ENCODE measurements around the gene ROR1.

Gene ROR1

DNA sequence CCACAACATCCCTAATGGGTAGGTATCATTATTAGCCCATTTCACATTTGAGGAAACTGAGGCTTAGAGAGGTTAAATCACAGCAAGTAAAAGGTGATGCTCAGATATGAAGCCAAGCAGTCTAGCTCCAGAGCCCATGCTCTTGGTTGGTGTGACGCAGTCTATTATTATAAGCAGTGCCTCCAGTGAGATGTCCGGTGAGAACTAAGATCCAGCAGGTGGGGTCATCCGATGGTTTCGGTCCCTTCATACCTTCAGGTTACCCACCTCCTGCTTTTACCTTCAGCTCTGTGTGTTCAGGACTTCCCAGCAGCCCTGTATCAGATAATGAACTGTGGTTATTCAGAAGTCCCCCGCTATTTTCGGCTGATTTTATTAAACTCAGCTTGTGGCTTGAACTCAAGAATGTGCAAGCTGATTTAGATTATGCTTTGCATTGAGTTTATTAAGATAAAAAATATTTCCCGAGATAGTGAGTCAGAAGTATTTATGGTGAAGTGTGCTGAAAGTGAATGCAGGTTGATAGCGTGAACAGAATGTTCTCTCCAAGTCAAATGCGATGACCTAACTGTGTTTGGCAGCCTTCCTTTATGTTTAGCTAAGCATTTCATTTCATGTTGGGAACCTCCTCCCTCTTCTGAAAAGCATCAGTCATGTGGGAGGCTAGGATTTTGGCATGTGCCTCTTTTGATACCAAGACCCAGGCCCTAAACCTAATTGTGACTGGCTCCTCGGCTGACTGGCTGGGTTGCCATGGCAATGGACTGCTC, 268.7 kb downstream of the ROR1 start:
- TF ChIP-seq, protein P1, sequence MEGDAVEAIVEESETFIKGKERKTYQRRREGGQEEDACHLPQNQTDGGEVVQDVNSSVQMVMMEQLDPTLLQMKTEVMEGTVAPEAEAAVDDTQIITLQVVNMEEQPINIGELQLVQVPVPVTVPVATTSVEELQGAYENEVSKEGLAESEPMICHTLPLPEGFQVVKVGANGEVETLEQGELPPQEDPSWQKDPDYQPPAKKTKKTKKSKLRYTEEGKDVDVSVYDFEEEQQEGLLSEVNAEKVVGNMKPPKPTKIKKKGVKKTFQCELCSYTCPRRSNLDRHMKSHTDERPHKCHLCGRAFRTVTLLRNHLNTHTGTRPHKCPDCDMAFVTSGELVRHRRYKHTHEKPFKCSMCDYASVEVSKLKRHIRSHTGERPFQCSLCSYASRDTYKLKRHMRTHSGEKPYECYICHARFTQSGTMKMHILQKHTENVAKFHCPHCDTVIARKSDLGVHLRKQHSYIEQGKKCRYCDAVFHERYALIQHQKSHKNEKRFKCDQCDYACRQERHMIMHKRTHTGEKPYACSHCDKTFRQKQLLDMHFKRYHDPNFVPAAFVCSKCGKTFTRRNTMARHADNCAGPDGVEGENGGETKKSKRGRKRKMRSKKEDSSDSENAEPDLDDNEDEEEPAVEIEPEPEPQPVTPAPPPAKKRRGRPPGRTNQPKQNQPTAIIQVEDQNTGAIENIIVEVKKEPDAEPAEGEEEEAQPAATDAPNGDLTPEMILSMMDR (IDR thresholded peaks at IDR 0.05; ENCODE audit: low read depth, low read length): no peak
- H3K4me1 ChIP-seq: peaks cover 4% of the 10 kb centered on the region; the same call in 1 of the 2 replicates

DNA sequence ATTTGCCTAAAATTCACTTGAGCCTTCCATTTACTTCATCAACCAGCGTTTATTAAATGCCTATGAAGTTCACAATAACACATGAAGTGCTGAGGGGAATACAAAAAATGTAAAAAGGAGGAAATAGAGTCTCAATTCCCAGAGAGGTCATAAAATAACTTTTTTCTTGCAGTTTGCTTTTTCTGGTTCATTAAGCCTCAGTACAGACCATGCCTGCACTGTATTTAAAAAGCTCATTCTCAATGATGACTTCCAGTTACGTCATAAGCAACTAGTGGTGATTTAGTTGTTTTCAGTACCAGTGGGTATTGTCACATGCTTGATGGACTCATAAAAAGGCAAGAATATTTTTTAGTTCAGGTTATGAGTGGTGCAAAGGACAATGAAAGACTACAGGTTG, 269.5 kb downstream of the ROR1 start:
- TF ChIP-seq, protein P1 (IDR thresholded peaks at IDR 0.05; ENCODE audit: low read depth, low read length): no peak
- DNase-seq: no peak
- Histone ChIP-seq H3K36me3 (no peaks in the 10 kb centered on the region), H3K4me1 (peaks cover 4% of the 10 kb centered on the region; the same call in 1 of the 2 replicates), H3K27me3 (no peaks in the 10 kb centered on the region), H3K9me3 (no peaks in the 10 kb centered on the region), H3K4me3 (ENCODE audit: low read depth, low read length) (no peak overlapping the region)

More for the DNA sequence above, 268.7 kb downstream of the ROR1 start:
- no peak for DNase-seq
- no peaks in the 10 kb centered on the region for H3K36me3 ChIP-seq
- H3K27me3 ChIP-seq: no peaks in the 10 kb centered on the region
- H3K9me3 ChIP-seq: no peaks in the 10 kb centered on the region
- H3K4me3 ChIP-seq (ENCODE audit: low read depth, low read length): no peak overlapping the region

DNA sequence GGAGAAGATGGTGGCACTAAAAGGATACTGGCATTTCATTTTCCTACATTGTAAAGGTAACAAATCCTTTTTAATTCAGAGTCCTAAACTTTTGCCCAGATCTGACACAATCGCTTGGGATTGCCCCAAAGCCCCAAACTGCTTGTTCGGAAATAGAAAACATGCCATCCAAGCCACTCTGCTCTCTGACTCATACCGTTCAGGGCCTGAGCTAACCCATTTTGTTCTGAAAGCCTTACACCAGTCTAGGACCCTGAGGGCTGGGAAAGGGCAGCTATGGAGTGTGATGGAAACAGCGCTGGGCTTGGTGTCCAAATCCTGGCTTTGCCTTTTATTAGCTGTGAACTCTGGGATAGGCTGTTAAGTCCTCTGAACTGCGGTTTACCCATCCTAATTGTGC, 270.2 kb downstream of the ROR1 start:
- TF ChIP-seq, protein P1 (IDR thresholded peaks at IDR 0.05; ENCODE audit: low read depth, low read length): no peak
- no peak for DNase-seq

DNA sequence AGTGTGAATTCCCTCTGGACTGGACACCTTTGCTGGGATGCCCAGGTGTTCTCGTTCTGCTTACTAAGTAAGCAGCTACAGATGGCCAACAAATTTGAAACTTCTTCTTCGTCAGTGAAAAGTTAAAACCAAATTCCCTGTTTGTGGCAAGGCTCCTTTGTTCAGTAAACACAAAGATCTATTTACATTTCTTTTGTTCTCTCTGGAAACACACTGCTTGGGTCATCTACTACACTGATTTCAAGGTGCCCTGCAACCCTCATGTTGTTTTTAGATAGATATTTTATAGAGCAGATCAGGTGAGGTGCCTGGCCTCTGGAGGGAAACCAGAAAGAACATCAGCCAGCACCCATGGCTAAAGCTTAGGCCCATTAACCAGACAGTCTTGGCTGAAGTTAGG, 272.4 kb downstream of the ROR1 start:
- no peak overlapping the region for H3K4me3 ChIP-seq (ENCODE audit: low read depth, low read length)
- TF ChIP-seq, protein P1 (IDR thresholded peaks at IDR 0.05; ENCODE audit: low read depth, low read length): no peak
- no peak for DNase-seq
- H3K36me3 ChIP-seq: no peaks in the 10 kb centered on the region
- no peaks in the 10 kb centered on the region for H3K9me3 ChIP-seq
- no peaks in the 10 kb centered on the region for H3K27me3 ChIP-seq
- no peaks in the 10 kb centered on the region; the same call in 1 of the 2 replicates for H3K4me1 ChIP-seq

More for the DNA sequence above, 270.2 kb downstream of the ROR1 start:
- no peaks in the 10 kb centered on the region for H3K27me3 ChIP-seq
- peaks cover 4% of the 10 kb centered on the region; the same call in 1 of the 2 replicates for H3K4me1 ChIP-seq
- no peak overlapping the region for H3K4me3 ChIP-seq (ENCODE audit: low read depth, low read length)
- no peaks in the 10 kb centered on the region for H3K36me3 ChIP-seq
- no peaks in the 10 kb centered on the region for H3K9me3 ChIP-seq

DNA sequence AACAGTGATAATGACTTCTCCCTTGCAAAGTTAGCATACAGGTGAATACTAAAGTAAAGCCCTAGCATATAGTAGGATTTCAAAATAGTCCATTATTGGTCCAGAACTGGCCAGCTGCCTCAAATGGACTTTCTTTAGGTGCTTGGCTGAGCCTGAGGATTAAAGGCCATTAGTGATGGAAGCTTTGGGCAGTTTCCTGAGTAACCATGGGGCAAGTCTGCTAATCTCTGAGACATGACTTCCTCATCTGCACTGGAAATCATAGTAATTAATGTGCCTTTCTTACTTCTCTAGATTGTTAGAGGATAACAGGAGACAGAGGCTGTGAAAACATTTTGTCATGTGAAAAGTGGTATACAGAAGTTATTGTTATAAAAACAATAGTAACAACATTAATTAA, 273.1 kb downstream of the ROR1 start:
- no peak overlapping the region for H3K4me3 ChIP-seq (ENCODE audit: low read depth, low read length)
- H3K36me3 ChIP-seq: no peaks in the 10 kb centered on the region
- no peak for DNase-seq
- TF ChIP-seq, protein P1 (IDR thresholded peaks at IDR 0.05; ENCODE audit: low read depth, low read length): no peak
- H3K27me3 ChIP-seq: no peaks in the 10 kb centered on the region
- no peaks in the 10 kb centered on the region for H3K9me3 ChIP-seq
- H3K4me1 ChIP-seq: no peaks in the 10 kb centered on the region; the same call in 1 of the 2 replicates

DNA sequence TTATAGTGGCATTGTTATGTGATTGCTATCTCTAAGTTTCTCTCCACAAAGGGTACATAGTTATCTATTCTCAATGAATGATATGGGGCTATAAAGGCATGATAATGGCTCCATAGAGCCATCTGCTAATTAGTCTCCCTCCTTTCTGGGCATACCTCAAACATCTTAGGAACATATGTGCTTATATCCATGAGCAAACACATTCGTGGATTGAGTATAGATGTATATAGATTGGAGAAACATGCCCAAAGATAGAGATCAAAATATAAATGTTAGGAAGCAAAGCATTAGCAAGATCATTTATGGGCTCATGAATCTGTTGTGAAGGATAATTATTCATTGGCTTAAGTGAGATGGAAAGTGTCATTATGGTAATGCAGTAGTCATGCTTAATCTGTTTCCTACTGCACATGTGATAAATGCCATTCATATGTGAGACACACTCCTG, 273.8 kb downstream of the ROR1 start:
- H3K4me3 ChIP-seq (ENCODE audit: low read depth, low read length): no peak overlapping the region
- TF ChIP-seq, protein P1 (IDR thresholded peaks at IDR 0.05; ENCODE audit: low read depth, low read length): no peak

More for the DNA sequence above, 273.8 kb downstream of the ROR1 start:
- no peaks in the 10 kb centered on the region for H3K36me3 ChIP-seq
- H3K9me3 ChIP-seq: no peaks in the 10 kb centered on the region
- no peaks in the 10 kb centered on the region; the same call in 1 of the 2 replicates for H3K4me1 ChIP-seq
- no peak for DNase-seq
- no peaks in the 10 kb centered on the region for H3K27me3 ChIP-seq
